GM23338 (cell line): ENCODE measurements around the gene SIDT1. TPM values are rescaled to one million over a fixed set of nuclear protein-coding genes. Genes with fewer than 3 reads are reported as not detected.

Experiments
- ATAC-seq: fragments of 200-7000 bp; cut with Tn5 transposase; 3 replicates; pipeline ENCODE4 v1.9.1; 2020
- DNase-seq: peaks from one replicate; pipeline ENCODE4 v3.0.0-alpha.2; 2015; ENCODE audit warnings: low spot score
- H2AFZ ChIP-seq: fragments of 200-600 bp; sonication (generic); 2 replicates; pipeline ENCODE4 v1.8.0; 2016; ENCODE audit warnings: antibody characterized with exemption, mild to moderate bottlenecking, moderate library complexity
- H3F3A ChIP-seq: fragments of 200-600 bp; sonication (generic); replicated peaks from 2 replicates; pipeline ENCODE4 v1.8.0; 2017; ENCODE audit warnings: antibody characterized with exemption, mixed run types, low read depth
- H3K27ac ChIP-seq: fragments of 200-600 bp; sonication (generic); 2 replicates; pipeline ENCODE4 v1.6.1; 2016; ENCODE audit warnings: low read depth
- H3K27me3 ChIP-seq: fragments of 200-600 bp; sonication (generic); 2 replicates; pipeline ENCODE4 v1.8.0; 2016; ENCODE audit warnings: mild to moderate bottlenecking, mixed run types, moderate library complexity; ENCODE audit not compliant: insufficient read depth
- H3K36me3 ChIP-seq: fragments of 200-600 bp; sonication (generic); 2 replicates; pipeline ENCODE4 v1.8.0; 2016; ENCODE audit warnings: mild to moderate bottlenecking; ENCODE audit not compliant: insufficient read depth
- H3K4me1 ChIP-seq: fragments of 200-600 bp; sonication (generic); 2 replicates; pipeline ENCODE4 v1.8.0; 2016; ENCODE audit warnings: mild to moderate bottlenecking, moderate library complexity; ENCODE audit not compliant: insufficient read depth
- H3K4me2 ChIP-seq: fragments of 200-600 bp; sonication (generic); 2 replicates; pipeline ENCODE4 v1.7.1; 2017; ENCODE audit warnings: mixed run types
- H3K4me3 ChIP-seq: fragments of 200-600 bp; sonication (generic); 2 replicates; pipeline ENCODE4 v1.6.1; 2016; ENCODE audit warnings: mixed run types
- H3K79me2 ChIP-seq: fragments of 200-600 bp; sonication (generic); replicated peaks from 2 replicates; pipeline ENCODE4 v1.8.0; 2017; ENCODE audit warnings: mild to moderate bottlenecking; ENCODE audit not compliant: insufficient read depth
- H3K9me2 ChIP-seq: fragments of 200-600 bp; sonication (generic); 2 replicates; pipeline ENCODE4 v1.8.0; 2017; ENCODE audit not compliant: insufficient read depth
- H4K20me1 ChIP-seq: fragments of 200-600 bp; sonication (generic); replicated peaks from 2 replicates; pipeline ENCODE4 v1.8.0; 2017; ENCODE audit warnings: mild to moderate bottlenecking; ENCODE audit not compliant: insufficient read depth
- H3K27ac Mint-ChIP-seq: 2 replicates; pipeline ENCODE4 v1.8.0; 2020; ENCODE audit warnings: inconsistent platforms, mild to moderate bottlenecking, moderate library complexity, mixed read lengths
- H3K27me3 Mint-ChIP-seq: 3 replicates; pipeline ENCODE4 v1.8.0; 2022; ENCODE audit warnings: low read depth, mild to moderate bottlenecking, moderate library complexity, mixed read lengths, inconsistent platforms; ENCODE audit not compliant: insufficient read depth, poor library complexity
- H3K36me3 Mint-ChIP-seq: 3 replicates; pipeline ENCODE4 v1.8.0; 2021; ENCODE audit warnings: low read depth, mild to moderate bottlenecking, inconsistent platforms, moderate library complexity, mixed read lengths
- H3K4me1 Mint-ChIP-seq: 3 replicates; pipeline ENCODE4 v1.8.0; 2020; ENCODE audit warnings: mild to moderate bottlenecking, inconsistent platforms, mixed read lengths
- H3K4me3 Mint-ChIP-seq: 3 replicates; pipeline ENCODE4 v1.8.0; 2021; ENCODE audit warnings: moderate library complexity, mild to moderate bottlenecking, inconsistent platforms, mixed read lengths
- H3K9me3 Mint-ChIP-seq: 3 replicates; pipeline ENCODE4 v1.8.0; 2020; ENCODE audit warnings: moderate library complexity, mild to moderate bottlenecking, inconsistent platforms, mixed read lengths
- CREB1 ChIP-seq: fragments of 250-450 bp; sonication (Bioruptor Pico); IDR thresholded peaks from 2 replicates; pipeline ENCODE4 v1.5.0; 2020; ENCODE audit warnings: low read depth, mild to moderate bottlenecking, moderate library complexity
- ETS1 ChIP-seq: IDR thresholded peaks from 2 replicates; pipeline ENCODE4 v1.6.1; 2016; ENCODE audit warnings: antibody characterized with exemption
- EZH2 ChIP-seq: fragments of 200-600 bp; sonication (generic); IDR thresholded peaks from one replicate; pipeline ENCODE4 v1.8.0; 2017; ENCODE audit warnings: antibody characterized with exemption, mild to moderate bottlenecking, low read depth; ENCODE audit not compliant: unreplicated experiment
- EZH2phosphoT487 ChIP-seq: fragments of 200-600 bp; sonication (generic); IDR thresholded peaks from one replicate; pipeline ENCODE4 v1.8.1; 2018; ENCODE audit warnings: antibody characterized with exemption; ENCODE audit not compliant: unreplicated experiment
- JUNB ChIP-seq: IDR thresholded peaks from one replicate; pipeline ENCODE4 v1.6.1; 2016; ENCODE audit warnings: antibody characterized with exemption; ENCODE audit not compliant: unreplicated experiment
- NANOG ChIP-seq: IDR thresholded peaks from 2 replicates; pipeline ENCODE4 v1.6.1; 2016; ENCODE audit warnings: antibody characterized with exemption, borderline replicate concordance
- POLR2AphosphoS5 ChIP-seq: IDR thresholded peaks from 2 replicates; pipeline ENCODE4 v1.6.1; 2016; ENCODE audit warnings: antibody characterized with exemption, low read depth
- REST ChIP-seq: IDR thresholded peaks from one replicate; pipeline ENCODE4 v1.6.1; 2018; ENCODE audit warnings: antibody characterized with exemption; ENCODE audit not compliant: unreplicated experiment
- STAT1 ChIP-seq: IDR thresholded peaks from one replicate; pipeline ENCODE4 v1.6.1; 2016; ENCODE audit warnings: antibody characterized with exemption; ENCODE audit not compliant: unreplicated experiment
- ZNF114 ChIP-seq: fragments of 250-450 bp; sonication (Bioruptor Pico); IDR thresholded peaks from 2 replicates; pipeline ENCODE4 v1.5.0; 2020; ENCODE audit warnings: mild to moderate bottlenecking, moderate library complexity
- ZNF331 ChIP-seq: fragments of 250-450 bp; sonication (Bioruptor Pico); IDR thresholded peaks from 2 replicates; pipeline ENCODE4 v1.5.0; 2020; ENCODE audit warnings: low read depth, mild to moderate bottlenecking, moderate library complexity
- polyA plus RNA-seq: library from polyadenylated mRNA; unstranded; fragments of >200 nt; fragmentation: Nextera tagmentation; extraction: Ambion mirVana; gene quantifications from 2 replicates; pipeline ENCODE4 v1.2.1, GENCODE V29; 2016
- total RNA-seq: library from RNA; depleted of rRNA; stranded (reverse); fragments of >200 nt; shearing (Covaris generic); gene quantifications from 2 replicates; pipeline ENCODE4 v1.2.3, GENCODE V29; 2014
- TF ChIP-seq, protein P1 (sequence below), 2 experiments: fragments of 200-600 bp in 1 of 2; sonication (generic) in 1 of 2; conservative IDR thresholded peaks; 2 replicates each; pipeline versions ENCODE4 v1.5.1 to v1.6.1; 2016 to 2017; ENCODE audit warnings: antibody characterized with exemption in 2 of 2, low read depth in 2 of 2, mild to moderate bottlenecking in 2 of 2, moderate library complexity in 1 of 2

The SIDT1 gene
- total and polyA plus RNA-seq, 2 experiments from 2014 or later, result 0.10 TPM; not detected in 1

GRCh38 chr3:113545594-113545993 is 13.2 kb downstream of the SIDT1 start (continued):
- TF ChIP-seq CREB1 (no peak), EZH2 (no peak), ZNF114 (CRISPR knock-in tag) (no peak), ETS1 (no peak), EZH2phosphoT487 (no peak), NANOG (no peak), ZNF331 (no peak), REST (no peak)

- H3K79me2 ChIP-seq, result no peaks in the 10 kb centered on the region
- no peaks in the 10 kb centered on the region for H3K4me1 ChIP-seq
- H3K27me3 ChIP-seq, result no peaks in the 10 kb centered on the region
- Mint-ChIP-seq H3K27me3 (no peaks in the 10 kb centered on the region), H3K27ac (no peak overlapping the region), H3K9me3 (no peaks in the 10 kb centered on the region), H3K36me3 (no peaks in the 10 kb centered on the region), H3K4me1 (no peaks in the 10 kb centered on the region), H3K4me3 (no peak overlapping the region)
- H3K4me3 ChIP-seq, result no peak overlapping the region
- no peak overlapping the region for H2AFZ ChIP-seq
- no peaks in the 10 kb centered on the region; the same call in 1 of the 2 replicates for H3K36me3 ChIP-seq
- no peaks in the 10 kb centered on the region for H4K20me1 ChIP-seq
- H3K27ac ChIP-seq, result no peak overlapping the region
- no peaks in the 10 kb centered on the region for H3K9me2 ChIP-seq
- DNase-seq (no peak), ATAC-seq (no peak)
- H3F3A ChIP-seq, result no peaks in the 10 kb centered on the region
- no peak overlapping the region for H3K4me2 ChIP-seq
- TF ChIP-seq REST (no peak), CREB1 (no peak), ZNF331 (no peak), POLR2AphosphoS5 (no peak), JUNB (no peak), EZH2phosphoT487 (no peak), NANOG (no peak), STAT1 (no peak), ETS1 (no peak), ZNF114 (CRISPR knock-in tag) (no peak), EZH2 (no peak)
- TF ChIP-seq, protein P1, sequence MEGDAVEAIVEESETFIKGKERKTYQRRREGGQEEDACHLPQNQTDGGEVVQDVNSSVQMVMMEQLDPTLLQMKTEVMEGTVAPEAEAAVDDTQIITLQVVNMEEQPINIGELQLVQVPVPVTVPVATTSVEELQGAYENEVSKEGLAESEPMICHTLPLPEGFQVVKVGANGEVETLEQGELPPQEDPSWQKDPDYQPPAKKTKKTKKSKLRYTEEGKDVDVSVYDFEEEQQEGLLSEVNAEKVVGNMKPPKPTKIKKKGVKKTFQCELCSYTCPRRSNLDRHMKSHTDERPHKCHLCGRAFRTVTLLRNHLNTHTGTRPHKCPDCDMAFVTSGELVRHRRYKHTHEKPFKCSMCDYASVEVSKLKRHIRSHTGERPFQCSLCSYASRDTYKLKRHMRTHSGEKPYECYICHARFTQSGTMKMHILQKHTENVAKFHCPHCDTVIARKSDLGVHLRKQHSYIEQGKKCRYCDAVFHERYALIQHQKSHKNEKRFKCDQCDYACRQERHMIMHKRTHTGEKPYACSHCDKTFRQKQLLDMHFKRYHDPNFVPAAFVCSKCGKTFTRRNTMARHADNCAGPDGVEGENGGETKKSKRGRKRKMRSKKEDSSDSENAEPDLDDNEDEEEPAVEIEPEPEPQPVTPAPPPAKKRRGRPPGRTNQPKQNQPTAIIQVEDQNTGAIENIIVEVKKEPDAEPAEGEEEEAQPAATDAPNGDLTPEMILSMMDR (conservative IDR thresholded peaks at IDR 0.05; ENCODE audit: low read depth in 2 of 2), result no peak
Observed at GRCh38 chr3:113546414-113546893, 14.1 kb downstream of the SIDT1 start.
